Natural killer cell (primary cell): Measurements from ENCODE around the gene NDUFS1. TPM values are rescaled to one million over a fixed set of nuclear protein-coding genes. Genes with fewer than 3 reads are reported as not detected.

ENCODE experiments used
- total RNA-seq, 4 donors: library from RNA; stranded (reverse); fragments of 120-200 nt in 1 of 4; gene quantifications; one replicate each; pipeline versions ENCODE4 v1.2.3 to v1.2.4, GENCODE V29; 2013 to 2022

The NDUFS1 gene
- total RNA-seq, 3 donors from 2014 or later (not counting 1 experiment from before 2014, with no cell fraction given), result 44.0 to 47.8 (median 45.9) TPM

Other genes with a start within 250 kb of the NDUFS1 start
- gene INO80D, start 73.3 kb downstream of the NDUFS1 start, total RNA-seq, result 10 to 100 TPM; 59.6 to 64.7 (median 63.9) TPM
- 100 to 1,000 TPM; 354 to 404 (median 364) TPM for gene EEF1B2, start 451 bp upstream of the NDUFS1 start, total RNA-seq
- 1 to 10 TPM; 2.1 to 8.4 (median 6.5) TPM for gene ZDBF2, start 115.2 kb upstream of the NDUFS1 start, total RNA-seq